WERI-Rb-1 (cell line): ENCODE results near the gene MYL11.

Source experiments
- DNase-seq: peaks from one replicate; pipeline ENCODE4 v3.0.0-alpha.2; 2020
- H3K27ac ChIP-seq: fragments of 250-450 bp; sonication (Bioruptor Pico); 2 replicates; pipeline ENCODE4 v1.5.1; 2020; ENCODE audit warnings: mild to moderate bottlenecking, moderate library complexity
- H3K27me3 ChIP-seq: fragments of 250-450 bp; sonication (Bioruptor Pico); 2 replicates; pipeline ENCODE4 v1.5.1; 2021; ENCODE audit warnings: mild to moderate bottlenecking, low read depth, moderate library complexity; ENCODE audit not compliant: insufficient read depth, severe bottlenecking
- H3K36me3 ChIP-seq: fragments of 250-450 bp; sonication (Bioruptor Pico); 2 replicates; pipeline ENCODE4 v1.5.1; 2020; ENCODE audit warnings: mild to moderate bottlenecking, moderate library complexity
- H3K4me3 ChIP-seq: 2 replicates; pipeline ENCODE4 v1.5.1; 2011; ENCODE audit warnings: low read depth, mild to moderate bottlenecking, control low read depth, low read length
- H3K9me3 ChIP-seq: fragments of 250-450 bp; sonication (Bioruptor Pico); 2 replicates; pipeline ENCODE4 v1.5.1; 2021; ENCODE audit warnings: mild to moderate bottlenecking, moderate library complexity; ENCODE audit not compliant: severe bottlenecking
- CTCF ChIP-seq: IDR thresholded peaks from 2 replicates; pipeline ENCODE4 v1.5.1; 2011; ENCODE audit warnings: low read depth, mild to moderate bottlenecking, control low read depth, inconsistent platforms, low read length

Gene MYL11

DNA sequence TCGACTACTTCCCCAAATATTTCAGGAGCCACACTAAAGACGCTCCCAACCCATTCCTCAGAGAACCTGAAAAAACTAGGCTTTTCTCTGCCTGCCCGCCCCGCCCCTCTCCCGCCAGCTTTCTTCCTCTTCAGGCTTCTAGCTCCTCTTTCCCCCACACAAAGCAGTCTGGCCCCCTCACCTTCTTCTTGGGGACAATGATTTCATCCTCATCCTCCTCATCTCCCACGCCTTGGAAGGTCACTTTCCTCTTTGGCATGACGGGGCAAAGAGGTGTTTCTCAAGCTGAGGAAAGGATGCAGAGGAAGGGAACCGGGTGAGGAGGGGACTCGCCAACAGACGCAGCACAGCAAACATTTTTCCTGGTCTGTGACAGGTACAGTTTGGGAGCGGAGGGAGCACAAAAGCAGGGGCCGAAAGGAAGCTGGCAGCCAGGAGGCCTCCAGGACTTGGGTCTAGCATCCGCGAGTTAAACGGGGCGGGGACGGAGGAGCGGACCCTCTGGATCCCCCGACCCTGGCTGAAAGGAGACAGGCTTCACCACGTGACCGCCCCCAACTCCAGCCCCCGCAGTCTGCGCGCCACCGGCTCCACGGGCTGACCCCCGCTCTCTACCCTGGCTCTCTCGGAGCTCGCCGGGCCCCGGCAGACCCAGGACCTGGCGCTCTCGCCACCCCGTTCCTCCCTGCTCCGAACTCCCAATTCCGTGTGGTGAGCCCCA, 20.0 kb upstream of the MYL11 start:
- TF ChIP-seq CTCF: no peak
- Histone ChIP-seq H3K4me3 (peak overlapping the region; percentile 89), H3K27me3 (no peaks in the 10 kb centered on the region), H3K36me3 (peaks cover 71% of the 10 kb centered on the region), H3K9me3 (no peaks in the 10 kb centered on the region), H3K27ac (peak overlapping the region; percentile 87)
- DNase-seq: no peak

GRCh38 chr16:30355144-30355953, 19.3 kb upstream of the MYL11 start, which contains the start of gene CD2BP2:
TSS of gene CD2BP2 (minus strand) at chr16:30355308. CDS start at chr16:30354681, 627 bp downstream.
- peaks cover 76% of the 10 kb centered on the region for H3K36me3 ChIP-seq
- TF ChIP-seq CTCF: no peak

DNA sequence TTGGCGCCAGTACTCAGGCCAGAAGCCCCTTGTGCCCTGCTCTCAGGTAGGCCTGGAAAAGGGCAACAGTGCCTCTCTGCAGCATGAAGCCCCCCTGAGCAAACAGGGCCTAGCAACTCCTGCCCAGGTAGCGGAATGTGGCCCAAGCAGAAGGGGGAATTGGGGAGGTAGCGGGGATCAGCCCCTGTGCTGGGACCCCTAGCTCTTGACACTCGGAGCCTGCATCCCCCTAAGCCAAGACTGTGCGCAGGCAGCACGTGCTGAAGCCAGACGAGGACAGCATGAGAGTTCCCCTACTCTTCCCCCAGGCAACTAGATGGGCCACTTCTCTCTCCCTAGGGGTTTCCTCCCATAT, 18.7 kb upstream of the MYL11 start:
- H3K9me3 ChIP-seq: no peaks in the 10 kb centered on the region
- H3K36me3 ChIP-seq: peaks cover 76% of the 10 kb centered on the region
- no peak for DNase-seq

More at GRCh38 chr16:30355144-30355953, 19.3 kb upstream of the MYL11 start, which contains the start of gene CD2BP2:
- peak; percentile 96 for DNase-seq
- H3K27me3 ChIP-seq: no peaks in the 10 kb centered on the region
- no peaks in the 10 kb centered on the region for H3K9me3 ChIP-seq
- peak within 1 kb of the TSS; percentile 89 for H3K4me3 ChIP-seq
- H3K27ac ChIP-seq: peak within 1 kb of the TSS; percentile 87

GRCh38 chr16:30356401-30357084, 18.1 kb upstream of the MYL11 start:
- H3K27ac ChIP-seq: peak overlapping the region; percentile 87
- H3K9me3 ChIP-seq: no peaks in the 10 kb centered on the region
- no peaks in the 10 kb centered on the region for H3K27me3 ChIP-seq
- TF ChIP-seq CTCF: no peak
- DNase-seq: no peak
- peaks cover 73% of the 10 kb centered on the region for H3K36me3 ChIP-seq
- peak overlapping the region; percentile 89; the same call in 1 of the 2 replicates for H3K4me3 ChIP-seq

More for the DNA sequence above, 18.7 kb upstream of the MYL11 start:
- no peak for TF ChIP-seq CTCF
- peak overlapping the region; percentile 87 for H3K27ac ChIP-seq
- no peaks in the 10 kb centered on the region for H3K27me3 ChIP-seq
- peak overlapping the region; percentile 89 for H3K4me3 ChIP-seq

- TF ChIP-seq CTCF: no peak
- Histone ChIP-seq H3K36me3 (peaks cover 71% of the 10 kb centered on the region), H3K4me3 (no peak overlapping the region), H3K27me3 (no peaks in the 10 kb centered on the region), H3K9me3 (no peaks in the 10 kb centered on the region), H3K27ac (no peak overlapping the region)
- DNase-seq: no peak
Observed at GRCh38 chr16:30357085-30357714, 17.4 kb upstream of the MYL11 start.
